BE2C (cell line): ENCODE data around the gene RASSF8.

Experiments used
- DNase-seq: peaks from one replicate; pipeline ENCODE4 v3.0.0-alpha.2; 2020
- H3K27me3 ChIP-seq: fragments of 250-450 bp; sonication (Bioruptor Pico); 2 replicates; pipeline ENCODE4 v1.5.1; 2020; ENCODE audit warnings: mild to moderate bottlenecking
- H3K36me3 ChIP-seq: fragments of 250-450 bp; sonication (Bioruptor Pico); 2 replicates; pipeline ENCODE4 v1.5.1; 2020; ENCODE audit warnings: mild to moderate bottlenecking
- H3K4me1 ChIP-seq: fragments of 250-450 bp; sonication (Bioruptor Pico); 2 replicates; pipeline ENCODE4 v1.5.1; 2020
- H3K4me3 ChIP-seq: 2 replicates; pipeline ENCODE4 v1.5.1; 2011; ENCODE audit warnings: low read depth, low read length
- H3K9me3 ChIP-seq: fragments of 250-450 bp; sonication (Bioruptor Pico); 2 replicates; pipeline ENCODE4 v1.5.1; 2020
- CTCF ChIP-seq: IDR thresholded peaks from 2 replicates; pipeline ENCODE4 v1.5.1; 2012; ENCODE audit warnings: mild to moderate bottlenecking, low read depth, low read length

Gene RASSF8

GRCh38 chr12:25992026-25992782 lies 33.7 kb downstream of the RASSF8 start:
- H3K36me3 ChIP-seq, result no peaks in the 10 kb centered on the region
- H3K4me1 ChIP-seq, result no peaks in the 10 kb centered on the region
- H3K27me3 ChIP-seq, result no peaks in the 10 kb centered on the region
- TF ChIP-seq CTCF, result no peak
- no peaks in the 10 kb centered on the region for H3K9me3 ChIP-seq
- H3K4me3 ChIP-seq, result no peak overlapping the region
- no peak for DNase-seq

- Histone ChIP-seq H3K4me3 (no peak overlapping the region), H3K36me3 (no peaks in the 10 kb centered on the region), H3K9me3 (no peaks in the 10 kb centered on the region), H3K4me1 (no peaks in the 10 kb centered on the region), H3K27me3 (no peaks in the 10 kb centered on the region)
- TF ChIP-seq CTCF, result no peak
- no peak for DNase-seq
Observed at GRCh38 chr12:25993901-25994651, 35.6 kb downstream of the RASSF8 start.

- Histone ChIP-seq H3K4me1 (no peaks in the 10 kb centered on the region), H3K4me3 (no peak overlapping the region), H3K9me3 (no peaks in the 10 kb centered on the region), H3K27me3 (no peaks in the 10 kb centered on the region), H3K36me3 (no peaks in the 10 kb centered on the region)
- no peak for TF ChIP-seq CTCF
- DNase-seq, result no peak
Observed at GRCh38 chr12:25994901-25995625, 36.6 kb downstream of the RASSF8 start.

GRCh38 chr12:25995906-25996305 lies 37.4 kb downstream of the RASSF8 start:
- no peak for DNase-seq
- Histone ChIP-seq H3K4me3 (no peak overlapping the region), H3K27me3 (no peaks in the 10 kb centered on the region), H3K36me3 (no peaks in the 10 kb centered on the region), H3K4me1 (no peaks in the 10 kb centered on the region), H3K9me3 (no peaks in the 10 kb centered on the region)
- no peak for TF ChIP-seq CTCF

GRCh38 chr12:25996677-25997076 lies 38.2 kb downstream of the RASSF8 start:
- H3K36me3 ChIP-seq, result no peaks in the 10 kb centered on the region
- H3K27me3 ChIP-seq, result no peaks in the 10 kb centered on the region
- no peak overlapping the region for H3K4me3 ChIP-seq
- no peak for TF ChIP-seq CTCF
- H3K4me1 ChIP-seq, result no peaks in the 10 kb centered on the region
- no peaks in the 10 kb centered on the region for H3K9me3 ChIP-seq
- DNase-seq, result no peak
